D721Med (cell line): ENCODE measurements around the gene INKA1.

Source experiments
- DNase-seq: peaks from one replicate; pipeline ENCODE4 v3.0.0; 2011; ENCODE audit warnings: low spot score; ENCODE audit not compliant: insufficient read length
- FAIRE-seq: peaks from 2 replicates; lab custom pipeline; 2011; peaks lifted over from hg19 to GRCh38; lab: Jason Lieb, UNC
- TF ChIP-seq, protein P1 (sequence below): IDR thresholded peaks from 2 replicates; pipeline ENCODE4 v1.5.1; 2012; ENCODE audit warnings: mild to moderate bottlenecking, control low read depth; ENCODE audit not compliant: insufficient read depth; ENCODE audit errors: missing control alignments

Gene INKA1

DNA sequence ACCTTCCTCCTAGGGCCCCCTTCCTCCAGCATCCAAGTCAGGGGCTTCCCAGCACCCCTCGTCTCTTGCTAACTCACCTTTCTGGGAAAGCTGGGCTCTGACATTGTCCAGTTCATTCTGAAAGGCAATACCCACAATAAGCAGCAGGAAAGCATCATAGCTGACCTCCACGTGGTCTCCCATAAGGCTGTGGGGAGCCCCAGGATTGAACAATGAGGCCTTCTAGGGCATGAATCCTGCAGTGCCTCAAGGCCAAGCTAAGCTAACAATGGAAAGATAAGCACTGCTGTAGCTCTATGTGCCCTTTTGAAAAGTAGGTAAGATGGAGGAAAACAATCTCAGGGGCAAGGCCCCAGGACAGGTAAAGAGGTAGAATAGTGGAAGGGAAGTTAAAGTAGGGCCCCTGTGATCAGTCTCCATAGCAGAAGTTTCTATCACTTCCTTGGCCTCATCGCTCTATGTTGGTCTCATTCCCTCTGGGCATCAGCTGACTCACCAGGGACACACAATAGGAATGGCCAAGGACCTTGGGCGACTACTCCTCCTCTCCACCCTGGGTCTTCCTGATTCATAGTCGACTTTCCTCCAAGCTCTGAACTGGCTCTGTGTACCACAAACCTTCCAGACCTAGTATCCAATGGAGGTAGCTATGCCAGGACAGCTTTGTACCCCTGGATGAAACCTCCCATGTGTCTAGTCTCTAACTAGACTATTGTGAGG lies 41.6 kb downstream of the INKA1 start:
- FAIRE-seq, result no peak
- TF ChIP-seq, protein P1, sequence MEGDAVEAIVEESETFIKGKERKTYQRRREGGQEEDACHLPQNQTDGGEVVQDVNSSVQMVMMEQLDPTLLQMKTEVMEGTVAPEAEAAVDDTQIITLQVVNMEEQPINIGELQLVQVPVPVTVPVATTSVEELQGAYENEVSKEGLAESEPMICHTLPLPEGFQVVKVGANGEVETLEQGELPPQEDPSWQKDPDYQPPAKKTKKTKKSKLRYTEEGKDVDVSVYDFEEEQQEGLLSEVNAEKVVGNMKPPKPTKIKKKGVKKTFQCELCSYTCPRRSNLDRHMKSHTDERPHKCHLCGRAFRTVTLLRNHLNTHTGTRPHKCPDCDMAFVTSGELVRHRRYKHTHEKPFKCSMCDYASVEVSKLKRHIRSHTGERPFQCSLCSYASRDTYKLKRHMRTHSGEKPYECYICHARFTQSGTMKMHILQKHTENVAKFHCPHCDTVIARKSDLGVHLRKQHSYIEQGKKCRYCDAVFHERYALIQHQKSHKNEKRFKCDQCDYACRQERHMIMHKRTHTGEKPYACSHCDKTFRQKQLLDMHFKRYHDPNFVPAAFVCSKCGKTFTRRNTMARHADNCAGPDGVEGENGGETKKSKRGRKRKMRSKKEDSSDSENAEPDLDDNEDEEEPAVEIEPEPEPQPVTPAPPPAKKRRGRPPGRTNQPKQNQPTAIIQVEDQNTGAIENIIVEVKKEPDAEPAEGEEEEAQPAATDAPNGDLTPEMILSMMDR, result no peak
- no peak for DNase-seq

DNA sequence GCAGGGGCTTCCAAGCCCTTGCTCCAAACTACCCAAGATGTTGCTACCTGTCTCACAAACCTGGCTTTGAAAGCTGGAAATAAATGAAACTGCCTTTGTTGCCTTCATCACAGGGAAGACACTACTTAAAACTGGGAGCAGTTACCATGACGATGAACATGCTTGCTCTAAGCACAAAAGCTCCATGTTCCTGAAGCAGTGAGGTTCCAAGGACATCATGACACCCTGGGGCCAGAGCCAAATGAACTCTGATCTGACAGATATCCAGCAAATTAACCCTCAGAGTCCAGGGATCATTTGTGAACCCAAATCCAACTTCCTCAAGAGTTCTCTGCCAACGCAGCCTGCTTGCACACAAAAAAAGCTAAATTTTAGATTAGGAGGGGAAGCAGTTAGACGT lies 42.6 kb downstream of the INKA1 start:
- TF ChIP-seq, protein P1, result no peak
- FAIRE-seq (no peak), DNase-seq (no peak)
